Measurements from ENCODE around the gene ACMSD. TPM values are rescaled to one million over a fixed set of nuclear protein-coding genes. Genes with fewer than 3 reads are reported as not detected.
"Not testable (repeated sequence)": the region's sequence is repeated elsewhere in the genome, so short reads cannot be mapped to it uniquely, and the experiment has no call there.

ACMSD gene
- total RNA-seq, 2 experiments from 2014 or later: not detected

GRCh38 chr2:134818321-134818720, 20.1 kb upstream of the ACMSD start:
- ATAC-seq (no peak), DNase-seq (no peak)
- TF ChIP-seq CTCF (IDR thresholded peaks at IDR 0.05): no peak
- Mint-ChIP-seq H3K4me1 (ENCODE audit: low read depth) (no peaks in the 10 kb centered on the region), H3K27me3 (peaks cover 6% of the 10 kb centered on the region), H3K36me3 (ENCODE audit: low read depth) (no peaks in the 10 kb centered on the region), H3K9me3 (no peaks in the 10 kb centered on the region), H3K27ac (no peak overlapping the region), H3K4me3 (no peak overlapping the region)
- ChIA-PET CTCF (no interaction called here), POLR2A (no interaction called here)
- intact Hi-C loops (cut with micrococcal nuclease): no loop called here

GRCh38 chr2:134819334-134819733, 19.1 kb upstream of the ACMSD start:
- DNase-seq (no peak), ATAC-seq (no peak)
- H3K27me3 Mint-ChIP-seq: peaks cover 6% of the 10 kb centered on the region
- ChIA-PET CTCF (no interaction called here), POLR2A (interaction anchor here (0.6 kb wide), 1 partner anchor 12 kb away, joined by 3 read pairs; no protein-coding TSS in a partner anchor)
- no peaks in the 10 kb centered on the region for H3K36me3 Mint-ChIP-seq (ENCODE audit: low read depth)
- intact Hi-C loops (cut with micrococcal nuclease): no loop called here
- no peak for TF ChIP-seq CTCF (IDR thresholded peaks at IDR 0.05)
- H3K4me1 Mint-ChIP-seq (ENCODE audit: low read depth): no peaks in the 10 kb centered on the region
- no peaks in the 10 kb centered on the region for H3K9me3 Mint-ChIP-seq
- no peak overlapping the region for H3K4me3 Mint-ChIP-seq
- H3K27ac Mint-ChIP-seq: no peak overlapping the region

- Mint-ChIP-seq H3K27me3 (peaks cover 6% of the 10 kb centered on the region), H3K9me3 (no peaks in the 10 kb centered on the region), H3K36me3 (ENCODE audit: low read depth) (no peaks in the 10 kb centered on the region), H3K4me1 (ENCODE audit: low read depth) (no peaks in the 10 kb centered on the region), H3K4me3 (no peak overlapping the region), H3K27ac (no peak overlapping the region)
- ATAC-seq (no peak), DNase-seq (no peak)
- POLR2A ChIA-PET: interaction anchor here (0.6 kb wide), 1 partner anchor 14 kb away, joined by 3 read pairs; no protein-coding TSS in a partner anchor
- no peak for TF ChIP-seq CTCF (IDR thresholded peaks at IDR 0.05)
- intact Hi-C loops (cut with micrococcal nuclease): no loop called here
- CTCF ChIA-PET: no interaction called here
Measured at GRCh38 chr2:134823431-134823830, 15.0 kb upstream of the ACMSD start.

GRCh38 chr2:134823832-134824231, 14.6 kb upstream of the ACMSD start:
- DNase-seq (no peak), ATAC-seq (no peak)
- H3K4me3 Mint-ChIP-seq: no peak overlapping the region
- no peaks in the 10 kb centered on the region for H3K4me1 Mint-ChIP-seq (ENCODE audit: low read depth)
- intact Hi-C loops (cut with micrococcal nuclease): no loop called here
- POLR2A ChIA-PET: no interaction called here
- no peak for TF ChIP-seq CTCF (IDR thresholded peaks at IDR 0.05)
- H3K27me3 Mint-ChIP-seq: peaks cover 6% of the 10 kb centered on the region
- H3K36me3 Mint-ChIP-seq (ENCODE audit: low read depth): no peaks in the 10 kb centered on the region
- CTCF ChIA-PET: no interaction called here
- H3K9me3 Mint-ChIP-seq: no peaks in the 10 kb centered on the region
- H3K27ac Mint-ChIP-seq: no peak overlapping the region

GRCh38 chr2:134825716-134826115, 12.7 kb upstream of the ACMSD start:
- H3K27me3 Mint-ChIP-seq; CTCF ChIA-PET; H3K27ac Mint-ChIP-seq; H3K4me1 Mint-ChIP-seq (ENCODE audit: low read depth); ATAC-seq; H3K9me3 Mint-ChIP-seq; H3K36me3 Mint-ChIP-seq (ENCODE audit: low read depth); H3K4me3 Mint-ChIP-seq; intact Hi-C loops (cut with micrococcal nuclease); DNase-seq: not testable (repeated sequence)
- POLR2A ChIA-PET: interaction anchor here (0.6 kb wide), 1 partner anchor 116 kb away, joined by 3 read pairs; no protein-coding TSS in a partner anchor

GRCh38 chr2:134835471-134835870, 2.9 kb upstream of the ACMSD start:
- Mint-ChIP-seq H3K27me3 (peaks cover 11% of the 10 kb centered on the region), H3K4me3 (no peak overlapping the region), H3K4me1 (ENCODE audit: low read depth) (no peaks in the 10 kb centered on the region), H3K27ac (no peak overlapping the region), H3K9me3 (peaks cover 13% of the 10 kb centered on the region), H3K36me3 (ENCODE audit: low read depth) (no peaks in the 10 kb centered on the region)
- ChIA-PET CTCF (no interaction called here), POLR2A (no interaction called here)
- TF ChIP-seq CTCF (IDR thresholded peaks at IDR 0.05): no peak
- DNase-seq (no peak), ATAC-seq (no peak)
- intact Hi-C loops (cut with micrococcal nuclease): no loop called here

Data from activated CD8-positive, alpha-beta T cell treated with anti-CD3 and anti-CD28 coated beads for 36 hours (primary cell).